Urothelium cell line (cell line): ENCODE data around the gene RIN1.

ENCODE experiments used
- DNase-seq: peaks from one replicate; pipeline ENCODE4 v3.0.0; 2011; ENCODE audit warnings: low spot score, mixed read lengths
- FAIRE-seq: peaks from 2 replicates; lab custom pipeline; 2011; peaks lifted over from hg19 to GRCh38; lab: Jason Lieb, UNC

The RIN1 gene

GRCh38 chr11:66285250-66285947 is 50.8 kb downstream of the RIN1 start:
- FAIRE-seq = no peak
- DNase-seq = no peak

DNA sequence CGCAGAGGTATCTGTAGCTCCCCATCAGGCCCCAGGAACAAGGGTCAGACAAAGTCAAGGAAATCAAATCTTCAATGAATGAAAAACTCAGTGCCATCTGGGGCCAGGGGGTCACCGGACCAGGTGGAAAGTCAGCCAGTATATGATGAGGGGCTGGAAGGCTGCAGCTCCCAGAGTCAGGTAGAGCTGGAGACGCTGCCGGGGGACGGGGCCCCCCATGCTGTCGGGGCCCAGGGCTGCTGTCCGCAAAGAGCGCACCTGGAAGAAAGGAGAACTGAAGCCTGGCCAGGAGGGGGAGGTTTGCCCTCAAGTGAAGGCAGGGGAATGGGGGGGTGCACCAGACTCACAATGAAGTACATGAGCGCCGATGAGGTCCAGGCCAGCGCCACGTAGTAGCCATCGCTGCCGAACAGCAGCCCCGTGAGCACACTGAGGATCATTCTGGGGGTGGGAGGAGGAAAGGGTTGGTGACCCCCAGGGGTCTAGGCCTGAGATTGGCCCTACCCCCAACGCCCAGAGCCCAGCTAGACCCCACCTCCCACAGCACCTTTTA is 51.6 kb downstream of the RIN1 start:
- DNase-seq (no peak), FAIRE-seq (no peak)

DNA sequence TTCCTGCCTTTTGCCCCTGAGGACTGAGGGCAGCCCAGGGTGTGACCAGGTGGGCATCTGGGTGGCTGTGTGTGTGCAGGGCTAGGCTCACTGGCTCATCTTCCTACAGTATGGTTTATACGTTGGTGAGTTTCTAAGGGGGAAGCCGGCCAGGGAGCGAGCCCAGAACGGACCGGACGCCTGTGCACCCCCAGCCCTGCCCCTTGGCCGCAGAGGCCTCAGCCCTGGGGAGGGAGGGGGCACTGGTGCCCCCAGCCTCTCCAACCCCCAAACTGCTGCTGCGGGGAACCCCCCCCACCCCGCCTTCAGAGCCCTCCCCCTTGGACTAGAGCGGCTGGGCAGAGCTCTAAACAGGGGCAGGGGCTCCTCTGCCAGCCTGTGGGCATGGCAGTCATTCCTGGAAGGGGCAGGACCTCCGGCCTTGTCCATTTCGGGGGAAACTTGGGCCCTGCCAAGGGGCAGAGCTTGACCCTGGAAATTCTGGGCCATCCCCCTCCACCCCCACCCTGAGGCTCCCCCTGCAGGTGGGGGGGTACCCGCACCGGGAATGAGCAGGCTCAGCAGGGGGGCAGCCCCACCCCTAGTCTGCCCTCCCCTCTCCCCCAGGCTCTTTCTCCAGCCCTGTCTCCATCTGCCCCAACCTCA is 52.7 kb downstream of the RIN1 start:
- no peak for FAIRE-seq
- DNase-seq = no peak

DNA sequence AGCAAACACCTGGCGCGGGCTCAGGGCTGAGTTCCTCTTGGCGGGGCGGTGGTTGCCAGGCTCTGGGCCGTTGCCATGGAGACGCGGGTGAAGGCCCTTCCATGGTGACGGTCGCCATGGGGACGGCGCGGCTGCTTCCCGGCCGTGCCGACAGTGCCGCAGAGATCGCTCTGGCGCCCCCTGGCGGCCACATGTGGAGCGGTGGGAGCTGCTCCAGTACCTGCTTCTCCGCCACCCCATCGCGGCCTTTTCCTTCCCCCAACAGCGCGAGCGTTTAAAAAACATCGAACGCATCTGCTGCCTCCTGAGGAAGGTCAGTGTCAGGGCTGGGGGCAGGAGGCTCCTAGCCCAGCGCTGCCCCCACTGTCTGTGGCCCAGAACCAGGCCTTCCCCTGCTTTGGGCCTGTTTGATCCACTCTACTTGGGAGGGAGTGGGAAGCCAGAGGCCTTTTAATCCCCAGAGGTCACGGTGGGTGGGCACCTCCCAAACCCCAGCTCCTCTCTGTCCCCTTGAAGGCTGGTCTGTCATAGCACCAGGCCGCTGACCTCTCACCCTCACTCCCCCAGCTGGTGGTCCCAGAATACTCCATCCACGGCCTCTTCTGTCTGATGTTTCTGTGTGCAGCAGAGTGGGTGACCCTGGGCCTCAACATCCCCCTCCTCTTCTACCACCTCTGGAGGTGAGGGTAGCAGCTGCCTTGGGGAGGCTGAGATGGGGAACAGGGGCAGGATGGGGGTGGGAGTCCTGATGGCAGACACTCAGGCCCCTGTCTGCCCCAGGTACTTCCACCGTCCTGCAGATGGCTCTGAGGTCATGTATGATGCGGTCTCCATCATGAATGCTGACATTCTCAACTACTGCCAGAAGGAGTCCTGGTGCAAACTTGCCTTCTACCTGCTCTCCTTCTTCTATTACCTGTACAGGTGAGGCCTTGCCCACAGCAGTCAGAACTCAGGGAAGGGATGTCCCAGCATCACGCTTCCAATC is 53.5 kb downstream of the RIN1 start:
- peak; percentile 98 for DNase-seq
- peak; percentile 98 for FAIRE-seq
